NB4 (cell line): ENCODE data around the gene NBEAL1.

Experiments used
- DNase-seq: peaks from one replicate; pipeline ENCODE4 v3.0.0; 2010; ENCODE audit warnings: low read depth
- H3K4me3 ChIP-seq: one replicate; pipeline ENCODE4 v1.5.1; 2011; ENCODE audit warnings: mild to moderate bottlenecking, low read depth, low read length, moderate library complexity
- CTCF ChIP-seq: IDR thresholded peaks from one replicate; pipeline ENCODE4 v1.5.1; 2012; ENCODE audit warnings: low read depth, low read length
- MAX ChIP-seq: IDR thresholded peaks from 2 replicates; pipeline ENCODE4 v1.6.1; 2011; ENCODE audit warnings: low read depth, low read length
- MYC ChIP-seq: IDR thresholded peaks from 2 replicates; pipeline ENCODE4 v1.6.1; 2011; ENCODE audit warnings: low read depth, low read length
- POLR2A ChIP-seq: IDR thresholded peaks from 2 replicates; pipeline ENCODE4 v1.6.1; 2011; ENCODE audit warnings: mild to moderate bottlenecking; ENCODE audit not compliant: insufficient read length; ENCODE audit errors: extremely low read depth

NBEAL1 gene

GRCh38 chr2:203042178-203042577, 27.5 kb downstream of the NBEAL1 start:
- TF ChIP-seq CTCF (no peak), MAX (no peak), POLR2A (no peak), MYC (no peak)
- no peak overlapping the region for H3K4me3 ChIP-seq
- no peak for DNase-seq

GRCh38 chr2:203043226-203043625, 28.6 kb downstream of the NBEAL1 start:
- no peak overlapping the region for H3K4me3 ChIP-seq
- no peak for DNase-seq
- TF ChIP-seq CTCF, result no peak
- TF ChIP-seq POLR2A, result no peak
- no peak for TF ChIP-seq MAX
- no peak for TF ChIP-seq MYC

GRCh38 chr2:203045867-203046266, 31.2 kb downstream of the NBEAL1 start:
- no peak for DNase-seq
- no peak overlapping the region for H3K4me3 ChIP-seq
- TF ChIP-seq POLR2A, result no peak

GRCh38 chr2:203052539-203052938, 37.9 kb downstream of the NBEAL1 start:
- no peak overlapping the region for H3K4me3 ChIP-seq
- TF ChIP-seq MAX (no peak), MYC (no peak), POLR2A (no peak), CTCF (no peak)
- DNase-seq, result no peak

- no peak for DNase-seq
- TF ChIP-seq POLR2A (no peak), CTCF (no peak), MAX (no peak), MYC (no peak)
- H3K4me3 ChIP-seq, result no peak overlapping the region
Measured at GRCh38 chr2:203059567-203060240, 45.0 kb downstream of the NBEAL1 start.

GRCh38 chr2:203061346-203061745, 46.7 kb downstream of the NBEAL1 start:
- H3K4me3 ChIP-seq, result no peak overlapping the region
- DNase-seq, result no peak
- TF ChIP-seq MAX, result no peak
- no peak for TF ChIP-seq CTCF
- TF ChIP-seq POLR2A, result no peak
- no peak for TF ChIP-seq MYC
